Suprapubic skin (tissue), 4 donors: ENCODE results near the gene MRM2. TPM values are rescaled to one million over a fixed set of nuclear protein-coding genes. Genes with fewer than 3 reads are reported as not detected.

Source experiments
- DNase-seq, 2 donors: peaks; one replicate each; pipeline ENCODE4 v3.0.0-alpha.2; 2019; ENCODE audit warnings: low spot score in 2 of 2
- H3K27ac ChIP-seq: fragments of 200-600 bp; sonication (generic); one replicate; pipeline ENCODE4 v1.5.1; 2019
- H3K27me3 ChIP-seq: fragments of 200-600 bp; sonication (generic); one replicate; pipeline ENCODE4 v1.5.1; 2019
- H3K36me3 ChIP-seq: fragments of 200-600 bp; sonication (generic); one replicate; pipeline ENCODE4 v1.5.1; 2019
- H3K4me1 ChIP-seq: fragments of 200-600 bp; sonication (generic); one replicate; pipeline ENCODE4 v1.5.1; 2019
- H3K4me3 ChIP-seq: fragments of 200-600 bp; sonication (generic); one replicate; pipeline ENCODE4 v1.5.1; 2019; ENCODE audit warnings: mild to moderate bottlenecking
- H3K9me3 ChIP-seq: fragments of 200-600 bp; sonication (generic); one replicate; pipeline ENCODE4 v1.5.1; 2019
- CTCF ChIP-seq, 2 donors: fragments of 200-600 bp in 1 of 2; fragments of 450-650 bp in 1 of 2; sonication (generic) in 1 of 2; IDR thresholded peaks; one replicate each; pipeline ENCODE4 v1.5.1; 2016 to 2019; ENCODE audit warnings: antibody characterized with exemption in 2 of 2, mild to moderate bottlenecking in 1 of 2, moderate library complexity in 1 of 2
- EP300 ChIP-seq: sonication (generic); formaldehyde crosslinking; IDR thresholded peaks from one replicate; pipeline ENCODE4 v1.6.1; 2017; ENCODE audit warnings: antibody characterized with exemption
- POLR2A ChIP-seq, 2 donors: fragments of 450-650 bp; IDR thresholded peaks; one replicate each; pipeline ENCODE4 v1.6.1; 2017; ENCODE audit warnings: antibody characterized with exemption in 2 of 2, mild to moderate bottlenecking in 2 of 2, moderate library complexity in 2 of 2
- POLR2AphosphoS5 ChIP-seq, 3 donors: sonication (generic); formaldehyde crosslinking; IDR thresholded peaks; one replicate each; pipeline ENCODE4 v1.6.1; 2017; ENCODE audit warnings: antibody characterized with exemption in 3 of 3
- WGBS: methylation state at CpG from one replicate; pipeline ENCODE4 v1.1.5; 2018; 5-methylcytosine and 5-hydroxymethylcytosine counted together
- total RNA-seq, 4 donors: library from RNA; depleted of rRNA; stranded (reverse); fragments of >200 nt; gene quantifications; one replicate each; pipeline ENCODE4 v1.1.0, GENCODE V29; 2016

Gene MRM2
- total RNA-seq, 4 donors from 2014 or later: 11.3 to 41.8 (median 19.8) TPM

DNA sequence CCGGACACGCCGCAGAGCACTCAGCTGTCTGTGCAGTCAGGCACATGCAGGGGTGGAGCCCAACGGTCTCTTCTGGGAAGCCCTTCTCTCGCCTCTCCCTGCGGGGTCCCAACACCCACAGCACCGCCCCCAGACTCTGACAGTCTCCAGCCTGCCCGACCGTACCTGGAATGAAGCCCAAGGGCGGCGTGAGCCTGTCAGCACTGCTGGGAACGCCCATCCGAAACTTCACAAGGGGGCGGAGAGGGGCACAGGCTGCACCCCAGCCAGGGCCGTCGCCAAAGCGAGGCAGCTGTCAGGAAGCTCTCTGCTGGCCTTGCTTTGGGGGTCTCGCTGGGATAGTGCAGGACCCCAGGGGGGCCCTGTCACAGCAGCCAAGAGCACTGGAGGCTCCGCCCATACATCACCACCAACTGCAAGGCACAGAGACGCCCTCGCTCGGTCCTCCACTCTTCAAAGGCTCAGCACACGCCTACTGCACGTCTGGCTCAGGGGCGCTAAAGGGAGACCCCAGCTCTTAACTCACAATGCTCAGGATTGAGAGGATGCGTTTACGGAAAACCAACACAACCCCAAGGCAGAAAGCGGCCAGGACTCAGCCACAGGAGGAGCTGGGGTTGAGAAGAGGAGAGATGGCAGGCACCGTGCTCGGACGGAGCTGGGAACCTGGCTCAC lies 40.2 kb downstream of the MRM2 start:
- no peak for DNase-seq
- Histone ChIP-seq H3K9me3 (no peaks in the 10 kb centered on the region), H3K27ac (no peak overlapping the region), H3K4me3 (no peak overlapping the region), H3K36me3 (peaks cover 27% of the 10 kb centered on the region), H3K27me3 (no peaks in the 10 kb centered on the region), H3K4me1 (no peaks in the 10 kb centered on the region)
- WGBS: 80% methylated on average over 31 of the region's 31 CpGs
- TF ChIP-seq EP300 (no peak), POLR2AphosphoS5 (IDR thresholded peaks at IDR 0.05) (no peak), CTCF (IDR thresholded peaks at IDR 0.05) (no peak), POLR2A (IDR thresholded peaks at IDR 0.05) (no peak)

GRCh38 chr7:2201128-2201527 lies 40.9 kb downstream of the MRM2 start:
- Histone ChIP-seq H3K27me3 (no peaks in the 10 kb centered on the region), H3K4me3 (no peak overlapping the region), H3K9me3 (no peaks in the 10 kb centered on the region), H3K27ac (no peak overlapping the region), H3K4me1 (no peaks in the 10 kb centered on the region), H3K36me3 (peaks cover 27% of the 10 kb centered on the region)
- TF ChIP-seq EP300 (no peak), POLR2AphosphoS5 (IDR thresholded peaks at IDR 0.05) (no peak), POLR2A (IDR thresholded peaks at IDR 0.05) (no peak), CTCF (IDR thresholded peaks at IDR 0.05) (no peak)
- 97% methylated on average over 7 of the region's 10 CpGs for WGBS
- no peak for DNase-seq

GRCh38 chr7:2200584-2200980 lies 41.4 kb downstream of the MRM2 start:
- WGBS: 95% methylated on average over 17 of the region's 18 CpGs
- no peaks in the 10 kb centered on the region for H3K4me1 ChIP-seq
- H3K27ac ChIP-seq: no peak overlapping the region
- no peak overlapping the region for H3K4me3 ChIP-seq
- H3K36me3 ChIP-seq: peaks cover 27% of the 10 kb centered on the region
- H3K27me3 ChIP-seq: no peaks in the 10 kb centered on the region
- no peaks in the 10 kb centered on the region for H3K9me3 ChIP-seq
- TF ChIP-seq POLR2A (IDR thresholded peaks at IDR 0.05) (no peak), EP300 (no peak), POLR2AphosphoS5 (IDR thresholded peaks at IDR 0.05) (no peak), CTCF (IDR thresholded peaks at IDR 0.05) (no peak)
- DNase-seq: no peak

GRCh38 chr7:2199956-2200583 lies 41.9 kb downstream of the MRM2 start:
- TF ChIP-seq POLR2AphosphoS5 (IDR thresholded peaks at IDR 0.05) (no peak), POLR2A (IDR thresholded peaks at IDR 0.05) (no peak)
- H3K4me3 ChIP-seq: no peak overlapping the region

DNA sequence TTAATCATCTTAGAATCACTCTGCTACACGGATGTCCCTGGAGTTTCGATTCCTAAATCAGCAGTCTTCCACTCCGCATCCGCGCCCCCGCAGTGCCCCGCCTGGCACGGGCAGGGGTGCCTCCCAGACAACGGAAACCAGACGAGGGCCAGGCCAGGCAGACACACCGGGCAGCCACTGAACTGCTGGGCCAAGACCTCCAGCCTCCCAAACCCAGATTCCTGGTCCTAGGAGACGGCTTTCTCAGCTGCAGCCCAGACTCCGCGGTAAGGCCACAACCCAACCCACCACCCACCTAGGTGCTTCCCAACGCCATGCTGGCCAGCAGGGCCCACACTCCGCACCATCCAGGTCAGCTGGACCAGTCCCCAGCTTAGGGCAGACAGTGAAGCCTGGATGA lies 42.5 kb downstream of the MRM2 start:
- Histone ChIP-seq H3K4me1 (no peaks in the 10 kb centered on the region), H3K9me3 (no peaks in the 10 kb centered on the region), H3K27ac (no peak overlapping the region), H3K4me3 (no peak overlapping the region), H3K27me3 (no peaks in the 10 kb centered on the region), H3K36me3 (peaks cover 27% of the 10 kb centered on the region)
- no peak for DNase-seq
- WGBS: 91% methylated on average over 16 of the region's 16 CpGs
- TF ChIP-seq EP300: no peak
- TF ChIP-seq CTCF (IDR thresholded peaks at IDR 0.05): no peak

More at GRCh38 chr7:2199956-2200583, 41.9 kb downstream of the MRM2 start:
- 90% methylated on average over 14 of the region's 25 CpGs for WGBS
- no peak overlapping the region for H3K27ac ChIP-seq
- H3K36me3 ChIP-seq: peaks cover 27% of the 10 kb centered on the region
- H3K9me3 ChIP-seq: no peaks in the 10 kb centered on the region
- no peaks in the 10 kb centered on the region for H3K27me3 ChIP-seq
- H3K4me1 ChIP-seq: no peaks in the 10 kb centered on the region
- DNase-seq: no peak
